IMR-90 (cell line): ENCODE data around the gene EIF4G2. TPM values are rescaled to one million over a fixed set of nuclear protein-coding genes. Genes with fewer than 3 reads are reported as not detected.

Source experiments
- ATAC-seq: fragments of 200-7000 bp; cut with Tn5 transposase; 2 replicates; pipeline ENCODE4 v1.9.1; 2020; ENCODE audit warnings: low read depth, mild to moderate bottlenecking, moderate library complexity
- BruUV-seq: library from RNA; stranded (reverse); fragments of 400-500 nt; replicated peaks from 2 replicates; lab custom pipeline; 2021; lab: Mats Ljungman, UMichigan
- CTCF ChIA-PET: fragments of 300-600 bp; formaldehyde crosslinking; extraction: SDS; loops from one replicate; lab custom pipeline; 2021; ENCODE audit warnings: antibody characterized with exemption; lab: Yijun Ruan, JAX
- POLR2A ChIA-PET: fragments of 300-600 bp; sonication (Branson Sonifier 250); formaldehyde crosslinking; loops from one replicate; lab custom pipeline; 2022; ENCODE audit warnings: antibody characterized with exemption; ENCODE audit not compliant: unreplicated experiment; lab: Charles Lee
- DNase-seq: peaks from one replicate; pipeline ENCODE4 v3.0.0; 2013
- H2AFZ ChIP-seq: replicated peaks from 2 replicates; pipeline ENCODE3; 2013; ENCODE audit warnings: low read length, mild to moderate bottlenecking; ENCODE audit not compliant: poor library complexity
- H2AK5ac ChIP-seq: 2 replicates; pipeline ENCODE4 v1.6.1; 2013; ENCODE audit warnings: low read depth, low read length, inconsistent platforms
- H2AK9ac ChIP-seq: replicated peaks from 2 replicates; pipeline ENCODE3; 2013; ENCODE audit warnings: mild to moderate bottlenecking, low read depth, low read length, moderate library complexity; ENCODE audit not compliant: poor library complexity
- H2BK120ac ChIP-seq: 2 replicates; pipeline ENCODE4 v1.6.1; 2013; ENCODE audit warnings: low read depth, low read length, inconsistent platforms
- H2BK15ac ChIP-seq: 3 replicates; pipeline ENCODE4 v1.6.1; 2013; ENCODE audit warnings: low read depth, low read length, inconsistent platforms
- H2BK20ac ChIP-seq: 2 replicates; pipeline ENCODE4 v1.6.1; 2013; ENCODE audit warnings: low read depth, mild to moderate bottlenecking, inconsistent platforms, low read length, moderate library complexity
- H2BK5ac ChIP-seq: 2 replicates; pipeline ENCODE4 v1.6.1; 2013; ENCODE audit warnings: mild to moderate bottlenecking, low read depth, low read length, inconsistent platforms; ENCODE audit not compliant: poor library complexity, severe bottlenecking
- H3K14ac ChIP-seq: replicated peaks from 2 replicates; pipeline ENCODE4 v1.6.1; 2013; ENCODE audit warnings: low read depth, low read length, inconsistent platforms
- H3K18ac ChIP-seq: 2 replicates; pipeline ENCODE4 v1.6.1; 2013; ENCODE audit warnings: low read depth, low read length, control low read depth
- H3K23ac ChIP-seq: 2 replicates; pipeline ENCODE4 v1.6.1; 2013; ENCODE audit warnings: low read depth, low read length, inconsistent platforms
- H3K27ac ChIP-seq: 2 replicates; pipeline ENCODE4 v1.5.1; 2013; ENCODE audit warnings: mild to moderate bottlenecking, control low read depth, low read length; ENCODE audit not compliant: insufficient read depth
- H3K27me3 ChIP-seq: 2 replicates; pipeline ENCODE4 v1.6.1; 2013; ENCODE audit warnings: low read length; ENCODE audit not compliant: control insufficient read depth, insufficient read depth
- H3K36me3 ChIP-seq: 2 replicates; pipeline ENCODE4 v1.6.1; 2013; ENCODE audit warnings: low read length, mixed read lengths; ENCODE audit not compliant: control insufficient read depth, insufficient read depth
- H3K4ac ChIP-seq: 2 replicates; pipeline ENCODE4 v1.6.1; 2013; ENCODE audit warnings: low read depth, low read length, inconsistent platforms
- H3K4me1 ChIP-seq: 2 replicates; pipeline ENCODE4 v1.6.1; 2013; ENCODE audit warnings: low read length, mixed read lengths; ENCODE audit not compliant: control insufficient read depth, insufficient read depth
- H3K4me2 ChIP-seq: 2 replicates; pipeline ENCODE4 v1.6.1; 2013; ENCODE audit warnings: low read depth, mild to moderate bottlenecking, control low read depth, low read length, moderate library complexity
- H3K4me3 ChIP-seq: 2 replicates; pipeline ENCODE4 v1.5.1; 2013; ENCODE audit warnings: low read depth, mild to moderate bottlenecking, control low read depth, low read length, moderate library complexity; ENCODE audit not compliant: insufficient read depth
- H3K56ac ChIP-seq: 2 replicates; pipeline ENCODE4 v1.6.1; 2013; ENCODE audit warnings: low read length, inconsistent platforms; ENCODE audit not compliant: insufficient read depth; ENCODE audit errors: extremely low read depth
- H3K79me1 ChIP-seq, 2 experiments: 2 replicates each; pipeline ENCODE4 v1.6.1; 2013; ENCODE audit warnings: low read length in 2 of 2, inconsistent platforms in 1 of 2, low read depth in 1 of 2
- H3K9ac ChIP-seq: 2 replicates; pipeline ENCODE4 v1.6.1; 2013; ENCODE audit warnings: low read depth, low read length, control low read depth
- H3K9me1 ChIP-seq: 2 replicates; pipeline ENCODE4 v1.6.1; 2013; ENCODE audit warnings: low read length, inconsistent platforms; ENCODE audit not compliant: insufficient read depth
- H3K9me3 ChIP-seq: 2 replicates; pipeline ENCODE4 v1.6.1; 2013; ENCODE audit warnings: low read length; ENCODE audit not compliant: control insufficient read depth, insufficient read depth
- H4K20me1 ChIP-seq: 2 replicates; pipeline ENCODE4 v1.6.1; 2013; ENCODE audit warnings: low read length, inconsistent platforms; ENCODE audit not compliant: insufficient read depth
- H4K5ac ChIP-seq: 2 replicates; pipeline ENCODE4 v1.6.1; 2013; ENCODE audit warnings: mild to moderate bottlenecking, low read depth, low read length, control low read depth
- H4K8ac ChIP-seq, 2 experiments: 2 replicates each; pipeline ENCODE4 v1.6.1; 2013; ENCODE audit warnings: low read depth in 2 of 2, low read length in 2 of 2, control low read depth in 1 of 2, inconsistent platforms in 1 of 2
- H4K91ac ChIP-seq: 2 replicates; pipeline ENCODE4 v1.6.1; 2013; ENCODE audit warnings: low read depth, low read length, inconsistent platforms; ENCODE audit not compliant: insufficient read depth
- CTCF ChIP-seq: conservative IDR thresholded peaks from 2 replicates; pipeline ENCODE4 v1.5.1; 2012; ENCODE audit warnings: mild to moderate bottlenecking, low read depth, low read length, improper control_type of control experiment
- MXI1 ChIP-seq: IDR thresholded peaks from 2 replicates; pipeline ENCODE4 v1.6.1; 2012; ENCODE audit warnings: low read depth, mild to moderate bottlenecking, low read length, moderate library complexity, borderline replicate concordance
- POLR2A ChIP-seq: IDR thresholded peaks from 2 replicates; pipeline ENCODE4 v1.6.1; 2012; ENCODE audit warnings: mild to moderate bottlenecking, low read depth, low read length
- RCOR1 ChIP-seq: IDR thresholded peaks from 2 replicates; pipeline ENCODE4 v1.6.1; 2012; ENCODE audit warnings: mild to moderate bottlenecking, low read length, improper control_type of control experiment; ENCODE audit not compliant: insufficient replicate concordance
- WGBS, 2 experiments: methylation state at CpG; one replicate each; pipeline versions ENCODE4 v1.1.5 to v1.1.7; 2013; ENCODE audit warnings: missing lambda C conversion rate in 2 of 2; ENCODE audit not compliant: insufficient read length in 1 of 2; ENCODE audit errors: extremely low coverage in 2 of 2; 5-methylcytosine and 5-hydroxymethylcytosine counted together
- dilution Hi-C: fragments of 300-500 bp; cut with HindIII; formaldehyde crosslinking; loops from one replicate; pipeline ENCODE4 v1.14.3; 2018; ENCODE audit warnings: low sequenced_read_pairs; ENCODE audit not compliant: unreplicated experiment
- in situ Hi-C: fragments of 300-500 bp; cut with MboI; formaldehyde crosslinking; loops from 3 replicates; pipeline ENCODE4 v1.14.3; 2019; ENCODE audit warnings: low sequenced_read_pairs, inconsistent platforms, mixed read lengths
- intact Hi-C: fragments of 100-400 bp; cut with micrococcal nuclease; formaldehyde crosslinking; loops from 2 replicates; pipeline ENCODE4 v1.10.0; 2022
- polyA plus RNA-seq, 3 experiments: library from polyadenylated mRNA; depleted of rRNA; stranded (reverse); fragments of >200 nt; gene quantifications; 2 replicates each; pipeline ENCODE4 v1.2.3, GENCODE V29; 2012; ENCODE audit warnings: low replicate concordance in 1 of 3
- total RNA-seq: library from RNA; depleted of rRNA; stranded (reverse); fragments of >200 nt; gene quantifications from 2 replicates; pipeline ENCODE4 v1.2.3, GENCODE V29; 2012

The EIF4G2 gene
- total and polyA plus RNA-seq, 2 of the 4 experiments (the other 2 are of a cell fraction): 492 to 1,216 TPM

GRCh38 chr11:10838881-10839280 lies 30.2 kb upstream of the EIF4G2 start:
- Histone ChIP-seq H4K20me1 (no peaks in the 10 kb centered on the region), H3K27ac (no peak overlapping the region), H3K36me3 (no peaks in the 10 kb centered on the region), H3K4ac (no peak overlapping the region), H3K4me1 (no peaks in the 10 kb centered on the region), H3K9me1 (no peaks in the 10 kb centered on the region), H2BK15ac (no peak overlapping the region), H3K56ac (no peak overlapping the region), H3K27me3 (no peaks in the 10 kb centered on the region), H3K23ac (no peak overlapping the region), H3K4me3 (no peak overlapping the region), H4K91ac (no peak overlapping the region), H3K18ac (no peak overlapping the region), H3K14ac (no peak overlapping the region), H3K9ac (no peak overlapping the region), H3K9me3 (no peaks in the 10 kb centered on the region), H2AK5ac (no peak overlapping the region), H2AFZ (no peak overlapping the region), H4K8ac (no peak overlapping the region), H2BK120ac (no peak overlapping the region), H3K79me1 (no peaks in the 10 kb centered on the region), H2AK9ac (no peak overlapping the region), H3K4me2 (no peak overlapping the region), H2BK20ac (no peak overlapping the region), H2BK5ac (no peak overlapping the region), H4K5ac (no peak overlapping the region)
- dilution Hi-C loops: no loop called here
- in situ Hi-C loops: no loop called here
- BruUV-seq: no TSS peak
- ChIA-PET CTCF (interaction anchor here (1.0 kb wide), 1 partner anchor 172 kb away, joined by 3 read pairs; no protein-coding TSS in a partner anchor), POLR2A (no interaction called here)
- no peak for ATAC-seq
- 56% methylated on average over 3 of the region's 3 CpGs; no CpG with 5 or more reads in 1 of the 2 experiments for WGBS, 2 experiments
- no peak for DNase-seq
- no peak for TF ChIP-seq RCOR1
- no peak for TF ChIP-seq MXI1
- no peak for TF ChIP-seq CTCF
- TF ChIP-seq POLR2A: no peak
- intact Hi-C loops: no loop called here
